DND-41 (cell line): ENCODE data around the gene NEDD4.
"Not testable (repeated sequence)": the region's sequence is repeated elsewhere in the genome, so short reads cannot be mapped to it uniquely, and the experiment has no call there.

Experiments
- ATAC-seq: fragments of 200-7000 bp; cut with Tn5 transposase; 3 replicates; pipeline ENCODE4 v1.9.1; 2021; ENCODE audit warnings: low read depth; ENCODE audit not compliant: insufficient read depth
- DNase-seq: peaks from one replicate; pipeline ENCODE4 v3.0.0-alpha.2; 2020
- H2AFZ ChIP-seq: 2 replicates; pipeline ENCODE4 v1.6.0; 2012; ENCODE audit warnings: low read depth, low read length
- H3K27ac ChIP-seq: 2 replicates; pipeline ENCODE4 v1.5.1; 2012; ENCODE audit warnings: low read length, inconsistent platforms
- H3K27me3 ChIP-seq: fragments of 200-600 bp; sonication (generic); 2 replicates; pipeline ENCODE4 v1.6.0; 2012; ENCODE audit warnings: low read length, mild to moderate bottlenecking, inconsistent platforms; ENCODE audit not compliant: insufficient read depth, poor library complexity
- H3K36me3 ChIP-seq: 2 replicates; pipeline ENCODE4 v1.5.1; 2012; ENCODE audit warnings: low read length, inconsistent platforms; ENCODE audit not compliant: insufficient read depth
- H3K4me1 ChIP-seq: 2 replicates; pipeline ENCODE4 v1.5.1; 2012; ENCODE audit warnings: mild to moderate bottlenecking, low read length; ENCODE audit not compliant: insufficient read depth
- H3K4me2 ChIP-seq: 2 replicates; pipeline ENCODE4 v1.6.0; 2012; ENCODE audit warnings: mild to moderate bottlenecking, moderate library complexity, low read length, inconsistent platforms; ENCODE audit not compliant: insufficient read depth
- H3K4me3 ChIP-seq, 2 experiments: fragments of 200-600 bp in 1 of 2; shearing (Covaris generic) in 1 of 2; 2 replicates each; pipeline ENCODE4 v1.5.1; 2012 to 2016; ENCODE audit warnings: inconsistent platforms in 2 of 2, low read length in 2 of 2, mild to moderate bottlenecking in 2 of 2, low read depth in 1 of 2, moderate library complexity in 1 of 2
- H3K79me2 ChIP-seq: 2 replicates; pipeline ENCODE4 v1.6.0; 2012; ENCODE audit warnings: low read length, inconsistent platforms; ENCODE audit not compliant: insufficient read depth
- H3K9ac ChIP-seq: 2 replicates; pipeline ENCODE4 v1.6.0; 2012; ENCODE audit warnings: low read depth, mild to moderate bottlenecking, inconsistent platforms, low read length, moderate library complexity
- H3K9me3 ChIP-seq: 2 replicates; pipeline ENCODE4 v1.5.1; 2012; ENCODE audit warnings: low read length, moderate library complexity, mild to moderate bottlenecking, inconsistent platforms; ENCODE audit not compliant: insufficient read depth, severe bottlenecking
- H4K20me1 ChIP-seq: 2 replicates; pipeline ENCODE4 v1.6.0; 2012; ENCODE audit warnings: low read length; ENCODE audit not compliant: insufficient read depth
- CTCF ChIP-seq: IDR thresholded peaks from 2 replicates; pipeline ENCODE4 v1.5.1; 2012; ENCODE audit warnings: borderline replicate concordance, low read length, moderate library complexity, mild to moderate bottlenecking; ENCODE audit not compliant: poor library complexity, severe bottlenecking; ENCODE audit errors: extremely low read depth
- EZH2 ChIP-seq: IDR thresholded peaks from 3 replicates; pipeline ENCODE4 v1.6.1; 2012; ENCODE audit warnings: borderline replicate concordance, low read depth, mild to moderate bottlenecking, moderate library complexity, low read length, inconsistent platforms; ENCODE audit not compliant: severe bottlenecking

NEDD4 gene

GRCh38 chr15:55872471-55872870 lies 120.9 kb downstream of the NEDD4 start:
- no peak overlapping the region for H2AFZ ChIP-seq
- ATAC-seq: no peak
- DNase-seq: no peak
- no peak overlapping the region for H3K9ac ChIP-seq
- H3K4me1 ChIP-seq: no peaks in the 10 kb centered on the region
- no peaks in the 10 kb centered on the region for H3K27me3 ChIP-seq
- no peak overlapping the region for H3K4me3 ChIP-seq
- H3K4me2 ChIP-seq: no peak overlapping the region
- TF ChIP-seq EZH2: no peak
- TF ChIP-seq CTCF: no peak
- no peaks in the 10 kb centered on the region for H3K9me3 ChIP-seq
- no peaks in the 10 kb centered on the region for H3K79me2 ChIP-seq
- no peaks in the 10 kb centered on the region for H3K36me3 ChIP-seq
- no peak overlapping the region for H3K27ac ChIP-seq
- H4K20me1 ChIP-seq: no peaks in the 10 kb centered on the region

- ATAC-seq (no peak), DNase-seq (no peak)
- no peak overlapping the region for H3K4me2 ChIP-seq
- H3K79me2 ChIP-seq: no peaks in the 10 kb centered on the region
- H3K27me3 ChIP-seq: no peaks in the 10 kb centered on the region
- TF ChIP-seq EZH2 (no peak), CTCF (no peak)
- no peak overlapping the region for H2AFZ ChIP-seq
- no peaks in the 10 kb centered on the region for H3K4me1 ChIP-seq
- H3K27ac ChIP-seq: no peak overlapping the region
- no peak overlapping the region for H3K4me3 ChIP-seq
- no peaks in the 10 kb centered on the region for H3K36me3 ChIP-seq
- H3K9ac ChIP-seq: no peak overlapping the region
- H4K20me1 ChIP-seq: no peaks in the 10 kb centered on the region
- no peaks in the 10 kb centered on the region for H3K9me3 ChIP-seq
These were observed 123.8 kb downstream of the NEDD4 start for GRCh38 chr15:55869660-55870059.

GRCh38 chr15:55868707-55869106 lies 124.7 kb downstream of the NEDD4 start:
- H3K9me3 ChIP-seq: no peaks in the 10 kb centered on the region
- TF ChIP-seq EZH2: no peak
- no peak for TF ChIP-seq CTCF
- H3K79me2 ChIP-seq: no peaks in the 10 kb centered on the region
- no peak overlapping the region for H2AFZ ChIP-seq
- H3K27me3 ChIP-seq: no peaks in the 10 kb centered on the region
- no peak overlapping the region for H3K4me2 ChIP-seq
- no peak overlapping the region for H3K9ac ChIP-seq
- H3K4me3 ChIP-seq: no peak overlapping the region
- H3K27ac ChIP-seq: no peak overlapping the region
- DNase-seq (no peak), ATAC-seq (no peak)
- H4K20me1 ChIP-seq: no peaks in the 10 kb centered on the region
- H3K36me3 ChIP-seq: no peaks in the 10 kb centered on the region
- H3K4me1 ChIP-seq: no peaks in the 10 kb centered on the region

- H3K9ac ChIP-seq, H3K4me2 ChIP-seq, H3K4me1 ChIP-seq, H3K4me3 ChIP-seq, ATAC-seq, H3K27me3 ChIP-seq, H4K20me1 ChIP-seq, H3K27ac ChIP-seq, H2AFZ ChIP-seq, H3K36me3 ChIP-seq, H3K9me3 ChIP-seq, DNase-seq, H3K79me2 ChIP-seq: not testable (repeated sequence)
These were observed 125.1 kb downstream of the NEDD4 start for GRCh38 chr15:55868291-55868690.
